Measurements from ENCODE around the gene WWC2.

DNA sequence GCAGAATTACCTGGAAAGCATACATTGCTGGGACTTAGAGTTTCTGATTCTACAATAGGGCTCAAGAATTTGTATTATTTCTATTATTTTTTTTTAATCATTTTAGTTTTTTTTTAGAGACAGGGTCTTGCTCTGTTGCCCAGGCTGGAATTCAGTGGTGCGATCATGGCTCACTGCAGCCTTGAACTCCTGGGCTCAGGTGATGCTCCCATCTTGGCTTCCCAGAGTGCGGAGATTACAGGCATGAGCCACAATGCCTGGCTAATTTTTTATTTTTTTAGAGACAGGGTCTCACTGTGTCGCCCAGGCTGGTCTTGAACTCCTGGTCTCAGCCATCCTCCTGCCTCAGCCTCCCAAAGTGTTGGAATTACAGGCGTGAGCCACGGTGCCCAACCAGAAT lies 92.6 kb downstream of the WWC2 start:
- TF ChIP-seq CTCF (IDR thresholded peaks at IDR 0.05; ENCODE audit: insufficient read depth, low read length, poor library complexity, severe bottlenecking) (no peak), EZH2phosphoT487 (conservative IDR thresholded peaks at IDR 0.05; ENCODE audit: low read length) (no peak)
